ENCODE measurements around the gene ULBP2. TPM values are rescaled to one million over a fixed set of nuclear protein-coding genes. Genes with fewer than 3 reads are reported as not detected.

The ULBP2 gene
- polyA plus RNA-seq, 1 donor (not counting 4 experiments of a cell fraction or from before 2014, with no cell fraction given) = 11.8 TPM

DNA sequence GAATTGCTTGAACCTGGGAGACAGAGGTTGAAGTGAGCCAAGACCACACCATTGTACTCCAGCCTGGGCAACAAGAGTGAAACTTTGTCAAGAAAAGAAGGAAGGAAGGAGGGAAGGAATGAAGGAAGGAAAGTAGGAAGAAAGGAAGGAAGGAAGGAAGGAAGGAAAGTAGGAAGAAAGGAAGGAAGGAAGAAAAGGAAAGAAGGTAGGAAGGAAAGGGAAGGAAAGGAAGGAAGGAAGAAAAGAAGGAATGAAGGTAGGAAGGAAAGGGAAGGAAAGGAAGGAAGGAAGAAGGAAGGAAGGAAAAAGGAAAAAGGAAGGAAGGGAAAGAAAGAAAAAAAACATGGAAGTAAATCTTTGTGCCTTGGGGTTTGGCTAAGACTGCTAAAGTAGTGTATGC, 33.6 kb downstream of the ULBP2 start:
- H2AFZ ChIP-seq (ENCODE audit: control insufficient read depth, low read length) = no peak overlapping the region
- dilution Hi-C loops (cut with MboI; ENCODE audit: extremely low pct_ligation_motif_present, low sequenced_read_pairs) = no loop called here
- FAIRE-seq = no peak

GRCh38 chr6:149977221-149977620, 35.4 kb downstream of the ULBP2 start:
- no peak for FAIRE-seq
- Histone ChIP-seq H3K79me2 (ENCODE audit: control insufficient read depth, insufficient read depth, low read length) (no peaks in the 10 kb centered on the region), H3K4me2 (ENCODE audit: control insufficient read depth, extremely low read depth, insufficient read depth, low read depth, low read length) (no peak overlapping the region), H3K9me3 (ENCODE audit: control insufficient read depth, low read depth, low read length) (no peaks in the 10 kb centered on the region), H3K4me1 (ENCODE audit: control insufficient read depth, extremely low read depth, insufficient read depth, low read length) (no peaks in the 10 kb centered on the region), H4K20me1 (ENCODE audit: control insufficient read depth, extremely low read depth, insufficient read depth, low read length) (no peaks in the 10 kb centered on the region), H3K36me3 (ENCODE audit: control insufficient read depth in 2 of 2, extremely low read depth in 1 of 2, insufficient read depth in 2 of 2, low read length in 2 of 2) (no peaks in the 10 kb centered on the region), H3K9ac (ENCODE audit: control insufficient read depth, extremely low read depth, insufficient read depth, low read length) (no peak overlapping the region), H3K4me3 (ENCODE audit: control insufficient read depth in 2 of 3, extremely low read depth in 1 of 3, insufficient read depth in 2 of 3, low read depth in 1 of 3, low read length in 3 of 3) (no peak overlapping the region), H3K27me3 (ENCODE audit: control insufficient read depth, extremely low read depth, insufficient read depth, low read length) (peaks cover 36% of the 10 kb centered on the region), H3K9me1 (ENCODE audit: control insufficient read depth, extremely low read depth, insufficient read depth, low read length) (no peaks in the 10 kb centered on the region), H2AFZ (ENCODE audit: control insufficient read depth, low read length) (no peak overlapping the region), H3K27ac (ENCODE audit: control insufficient read depth, insufficient read depth, low read length) (no peak overlapping the region)
- TF ChIP-seq EZH2 (IDR thresholded peaks at IDR 0.05; ENCODE audit: low read length) = no peak
- TF ChIP-seq, protein P1, sequence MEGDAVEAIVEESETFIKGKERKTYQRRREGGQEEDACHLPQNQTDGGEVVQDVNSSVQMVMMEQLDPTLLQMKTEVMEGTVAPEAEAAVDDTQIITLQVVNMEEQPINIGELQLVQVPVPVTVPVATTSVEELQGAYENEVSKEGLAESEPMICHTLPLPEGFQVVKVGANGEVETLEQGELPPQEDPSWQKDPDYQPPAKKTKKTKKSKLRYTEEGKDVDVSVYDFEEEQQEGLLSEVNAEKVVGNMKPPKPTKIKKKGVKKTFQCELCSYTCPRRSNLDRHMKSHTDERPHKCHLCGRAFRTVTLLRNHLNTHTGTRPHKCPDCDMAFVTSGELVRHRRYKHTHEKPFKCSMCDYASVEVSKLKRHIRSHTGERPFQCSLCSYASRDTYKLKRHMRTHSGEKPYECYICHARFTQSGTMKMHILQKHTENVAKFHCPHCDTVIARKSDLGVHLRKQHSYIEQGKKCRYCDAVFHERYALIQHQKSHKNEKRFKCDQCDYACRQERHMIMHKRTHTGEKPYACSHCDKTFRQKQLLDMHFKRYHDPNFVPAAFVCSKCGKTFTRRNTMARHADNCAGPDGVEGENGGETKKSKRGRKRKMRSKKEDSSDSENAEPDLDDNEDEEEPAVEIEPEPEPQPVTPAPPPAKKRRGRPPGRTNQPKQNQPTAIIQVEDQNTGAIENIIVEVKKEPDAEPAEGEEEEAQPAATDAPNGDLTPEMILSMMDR (optimal IDR thresholded peaks at IDR 0.05 in 1 of 3, IDR thresholded peaks at IDR 0.05 in 1 of 3, conservative IDR thresholded peaks at IDR 0.05 in 1 of 3; ENCODE audit: extremely low read depth in 1 of 3, insufficient read depth in 2 of 3, low read length in 3 of 3) = no peak
- dilution Hi-C loops (cut with MboI; ENCODE audit: extremely low pct_ligation_motif_present, low sequenced_read_pairs) = no loop called here
- no peak for DNase-seq (ENCODE audit: low read depth, low spot score)

More for the DNA sequence above, 33.6 kb downstream of the ULBP2 start:
- H3K4me1 ChIP-seq (ENCODE audit: control insufficient read depth, extremely low read depth, insufficient read depth, low read length) = no peaks in the 10 kb centered on the region
- TF ChIP-seq EZH2 (IDR thresholded peaks at IDR 0.05; ENCODE audit: low read length) = no peak
- TF ChIP-seq, protein P1 (optimal IDR thresholded peaks at IDR 0.05 in 1 of 3, IDR thresholded peaks at IDR 0.05 in 1 of 3, conservative IDR thresholded peaks at IDR 0.05 in 1 of 3; ENCODE audit: extremely low read depth in 1 of 3, insufficient read depth in 2 of 3, low read length in 3 of 3) = no peak
- no peaks in the 10 kb centered on the region for H4K20me1 ChIP-seq (ENCODE audit: control insufficient read depth, extremely low read depth, insufficient read depth, low read length)
- peaks cover 30% of the 10 kb centered on the region for H3K27me3 ChIP-seq (ENCODE audit: control insufficient read depth, extremely low read depth, insufficient read depth, low read length)
- no peak for DNase-seq (ENCODE audit: low read depth, low spot score)
- no peaks in the 10 kb centered on the region for H3K36me3 ChIP-seq (ENCODE audit: control insufficient read depth in 2 of 2, extremely low read depth in 1 of 2, insufficient read depth in 2 of 2, low read length in 2 of 2)
- H3K9me3 ChIP-seq (ENCODE audit: control insufficient read depth, low read depth, low read length) = no peaks in the 10 kb centered on the region
- no peak overlapping the region for H3K27ac ChIP-seq (ENCODE audit: control insufficient read depth, insufficient read depth, low read length)
- H3K9me1 ChIP-seq (ENCODE audit: control insufficient read depth, extremely low read depth, insufficient read depth, low read length) = no peaks in the 10 kb centered on the region
- H3K79me2 ChIP-seq (ENCODE audit: control insufficient read depth, insufficient read depth, low read length) = no peaks in the 10 kb centered on the region
- no peak overlapping the region for H3K4me2 ChIP-seq (ENCODE audit: control insufficient read depth, extremely low read depth, insufficient read depth, low read depth, low read length)
- H3K4me3 ChIP-seq (ENCODE audit: control insufficient read depth in 2 of 3, extremely low read depth in 1 of 3, insufficient read depth in 2 of 3, low read depth in 1 of 3, low read length in 3 of 3) = no peak overlapping the region
- H3K9ac ChIP-seq (ENCODE audit: control insufficient read depth, extremely low read depth, insufficient read depth, low read length) = no peak overlapping the region

Data from keratinocyte (primary cell).